ENCODE measurements around the gene ZNF226.
"Not testable (repeated sequence)": the region's sequence is repeated elsewhere in the genome, so short reads cannot be mapped to it uniquely, and the experiment has no call there.

ZNF226 gene

GRCh38 chr19:44164673-44165512, at the start of gene ZNF226:
Gene ZNF226, plus strand, starts transcription at chr19:44165100. Its CDS starts 4,981 bp downstream, at chr19:44170081.
- DNase-seq = peak; percentile 89

GRCh38 chr19:44121162-44121561, 43.7 kb upstream of the ZNF226 start:
- DNase-seq = not testable (repeated sequence)

GRCh38 chr19:44131955-44132354, 32.9 kb upstream of the ZNF226 start:
- no peak for DNase-seq

DNA sequence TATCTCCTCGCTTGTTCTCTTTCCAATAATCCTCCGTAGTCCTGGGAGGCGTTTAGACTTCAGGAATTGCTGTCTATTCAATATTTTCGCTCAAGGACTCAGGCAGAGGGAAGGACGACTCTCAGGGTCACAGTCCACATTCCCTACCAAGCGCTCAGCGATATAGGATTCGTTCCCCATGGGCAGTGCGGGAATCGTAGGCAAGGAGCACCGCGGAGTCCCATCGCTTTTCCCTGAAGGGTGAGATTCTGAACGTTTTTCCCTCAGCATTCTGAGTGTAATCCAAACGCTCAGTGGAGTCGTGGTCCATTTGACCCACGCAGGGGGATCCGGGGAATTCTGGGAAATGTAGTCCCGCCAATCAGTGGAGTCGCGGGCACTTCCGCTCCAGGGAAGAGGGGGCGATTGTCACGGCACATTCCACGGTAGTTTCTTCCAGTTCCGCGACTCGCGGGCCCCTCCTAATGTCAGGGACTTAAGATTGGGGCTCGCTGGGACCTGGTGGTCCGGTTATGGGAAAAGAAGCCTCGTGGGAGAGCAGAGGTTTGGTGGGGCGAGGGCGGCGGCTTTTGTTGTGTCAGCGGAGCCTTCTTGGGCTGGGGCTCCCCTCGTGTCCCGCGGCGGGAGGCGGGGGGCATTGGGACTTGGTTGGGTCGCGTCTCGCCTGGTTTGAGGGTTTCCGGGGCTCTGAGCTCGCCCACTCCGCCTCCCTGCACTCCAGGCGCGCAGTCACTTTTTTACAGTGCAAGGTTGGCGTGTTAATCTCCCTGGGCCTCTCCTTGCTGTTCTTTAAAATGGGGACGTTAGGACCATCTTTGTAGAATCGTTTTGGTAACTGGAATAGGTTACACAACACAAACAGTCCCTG, 23.5 kb upstream of the ZNF226 start, which contains the start of gene ZNF234:
ZNF234 (plus strand) TSS at position 364 of the 868 bp plus-strand sequence. CDS start 3,079 bp downstream, outside the sequence.
- DNase-seq = no peak

DNA sequence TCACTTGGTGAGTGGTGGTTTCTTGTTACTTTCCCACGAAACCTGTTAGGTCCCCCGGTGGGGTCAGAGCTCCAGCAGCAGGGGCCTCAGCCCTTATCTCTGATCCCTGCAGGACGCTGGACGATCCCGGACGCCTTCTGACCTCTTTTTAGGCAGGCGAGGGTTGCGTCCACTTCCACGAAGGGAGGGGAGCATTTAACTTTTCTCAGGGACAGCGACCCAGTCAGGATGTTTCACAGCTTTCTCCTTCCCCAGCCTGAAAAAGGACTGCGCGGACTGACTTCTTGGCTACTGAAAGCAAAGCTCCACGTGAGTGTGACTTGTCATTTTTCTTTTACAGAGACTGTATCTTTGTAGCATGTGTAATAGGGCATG, 22.9 kb upstream of the ZNF226 start:
- no peak for DNase-seq

DNA sequence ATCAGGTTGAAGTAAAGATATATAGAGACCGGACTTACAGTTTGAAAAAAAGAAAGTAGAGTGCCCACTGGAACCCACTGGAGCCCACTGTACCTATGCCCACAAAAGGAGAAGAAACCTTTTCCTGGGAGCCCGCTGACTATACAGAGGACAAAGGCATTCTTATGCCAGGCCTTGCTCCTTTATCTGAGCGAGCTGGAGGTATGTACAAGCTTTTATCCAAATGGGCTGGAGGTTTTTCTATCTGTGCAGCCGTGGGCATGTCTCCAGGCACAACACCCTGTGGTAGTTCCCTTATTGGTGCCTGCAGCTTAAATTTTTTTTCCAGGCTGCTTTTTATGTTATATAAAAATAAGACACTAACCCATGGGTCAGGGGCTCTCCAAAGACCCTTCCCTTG, 15.1 kb upstream of the ZNF226 start:
- DNase-seq = no peak

- DNase-seq = no peak
These were observed 13.4 kb upstream of the ZNF226 start for GRCh38 chr19:44151491-44151890.

DNA sequence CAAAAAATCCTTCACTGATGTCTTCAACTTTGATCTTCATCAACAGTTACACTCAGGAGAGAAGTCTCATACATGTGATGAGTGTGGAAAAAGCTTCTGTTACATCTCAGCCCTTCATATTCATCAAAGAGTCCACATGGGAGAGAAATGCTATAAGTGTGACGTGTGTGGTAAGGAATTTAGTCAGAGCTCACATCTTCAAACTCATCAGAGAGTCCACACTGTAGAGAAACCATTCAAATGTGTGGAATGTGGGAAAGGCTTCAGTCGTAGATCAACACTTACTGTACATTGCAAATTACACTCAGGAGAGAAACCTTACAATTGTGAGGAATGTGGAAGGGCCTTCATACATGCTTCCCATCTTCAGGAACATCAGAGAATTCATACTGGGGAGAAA, 8.4 kb upstream of the ZNF226 start:
- no peak for DNase-seq

DNA sequence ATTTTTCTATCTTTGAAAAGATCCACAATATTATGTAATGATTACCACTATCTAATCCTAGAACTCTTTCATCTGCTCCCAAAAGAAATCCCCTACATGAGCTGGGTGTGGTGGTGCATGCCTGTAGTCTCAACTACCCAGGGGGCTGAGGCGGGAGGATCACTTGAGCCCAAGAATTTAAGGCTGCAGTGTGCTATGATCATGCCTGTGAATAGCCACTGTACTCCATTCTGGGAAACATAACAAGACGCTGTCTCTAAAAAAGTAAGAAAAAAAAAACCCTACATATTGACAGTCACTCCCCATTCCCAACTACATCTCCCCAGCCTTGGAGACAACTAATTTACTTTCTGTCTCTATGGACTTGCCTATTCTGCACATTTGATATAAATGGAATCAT, 1.1 kb upstream of the ZNF226 start:
- DNase-seq = no peak

- no peak for DNase-seq
These were observed 600 bp upstream of the ZNF226 start for GRCh38 chr19:44164327-44164672.

- not testable (repeated sequence) for DNase-seq
These were observed 5.8 kb downstream of the ZNF226 start for GRCh38 chr19:44170660-44171059.

- no peak for DNase-seq
These were observed 11.7 kb downstream of the ZNF226 start for GRCh38 chr19:44176590-44176989.

- DNase-seq = no peak
These were observed 16.1 kb downstream of the ZNF226 start for GRCh38 chr19:44180968-44181367.

DNA sequence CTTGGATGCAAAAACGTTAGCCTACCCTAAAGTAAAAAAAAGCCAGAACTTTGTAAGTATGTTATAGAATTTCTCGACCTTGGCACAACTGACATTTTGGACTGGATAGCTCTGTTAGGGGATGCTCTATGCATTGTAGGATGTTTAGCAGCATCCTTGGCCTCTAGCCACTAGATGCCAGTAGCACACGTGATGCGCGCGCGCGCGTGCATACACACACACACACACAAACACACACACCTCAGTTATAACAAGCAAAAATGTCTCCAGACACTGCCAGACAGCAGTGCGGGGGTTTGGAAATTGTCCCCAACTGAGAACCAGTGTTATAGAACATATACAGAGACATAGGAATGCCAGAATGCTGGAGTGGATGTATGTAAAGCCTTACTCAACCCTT, 17.2 kb downstream of the ZNF226 start:
- DNase-seq = no peak

DNA sequence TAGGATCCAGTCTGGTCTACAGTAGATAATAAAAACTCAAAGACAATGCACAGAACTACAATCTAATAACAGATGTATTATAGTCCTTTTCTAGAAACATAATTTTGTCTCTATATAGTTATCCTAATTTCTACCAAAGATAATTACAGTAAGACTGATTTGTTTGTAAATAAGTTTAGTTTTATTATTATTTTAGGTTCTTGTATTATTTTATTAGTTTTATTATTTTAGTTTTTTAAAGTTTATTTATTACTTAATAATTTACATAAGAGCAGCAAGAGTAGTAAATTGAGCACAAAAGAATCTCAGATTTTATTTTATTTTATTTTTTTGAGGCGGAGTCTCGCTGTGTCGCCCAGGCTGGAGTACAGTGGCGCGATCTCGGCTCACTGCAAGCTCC, 25.1 kb downstream of the ZNF226 start:
- DNase-seq = no peak

DNA sequence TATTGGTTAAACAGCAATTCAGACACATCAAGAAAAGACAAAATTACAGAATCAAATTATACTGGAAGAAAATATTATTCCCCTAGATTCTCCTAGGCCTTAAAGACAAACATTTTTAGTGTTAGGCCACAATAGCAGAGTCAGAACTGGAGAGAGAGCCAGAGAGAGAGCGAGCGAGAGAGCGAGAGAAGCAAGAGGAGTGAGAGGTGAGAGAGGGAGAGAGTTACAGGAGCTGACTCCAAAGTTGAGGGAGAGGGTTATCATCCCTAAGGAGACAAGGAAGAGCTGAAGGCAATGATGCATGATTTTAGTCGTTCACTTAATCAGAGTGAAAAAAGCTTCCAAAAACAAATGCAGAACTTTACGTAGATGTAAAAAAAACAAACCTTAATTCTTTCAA, 27.2 kb downstream of the ZNF226 start:
- no peak for DNase-seq

DNA sequence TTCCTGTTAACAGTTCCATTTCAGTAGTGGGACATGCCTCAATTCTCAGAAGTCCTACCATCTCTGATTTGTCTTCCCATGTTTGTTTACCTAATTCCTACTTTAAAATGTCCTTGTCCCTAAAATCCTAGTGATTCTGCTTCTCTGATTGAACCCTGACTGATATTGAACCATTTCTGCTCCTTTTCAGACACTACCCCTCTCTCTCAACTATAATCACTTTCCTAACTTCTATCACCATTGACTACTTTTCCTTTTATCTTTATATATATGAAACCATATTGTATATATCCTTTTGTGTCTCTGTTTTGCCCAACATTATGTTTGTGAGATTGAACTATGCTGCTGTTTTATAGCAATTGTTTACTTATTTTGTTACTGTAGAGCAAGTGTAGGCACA, 31.9 kb downstream of the ZNF226 start:
- no peak for DNase-seq

DNA sequence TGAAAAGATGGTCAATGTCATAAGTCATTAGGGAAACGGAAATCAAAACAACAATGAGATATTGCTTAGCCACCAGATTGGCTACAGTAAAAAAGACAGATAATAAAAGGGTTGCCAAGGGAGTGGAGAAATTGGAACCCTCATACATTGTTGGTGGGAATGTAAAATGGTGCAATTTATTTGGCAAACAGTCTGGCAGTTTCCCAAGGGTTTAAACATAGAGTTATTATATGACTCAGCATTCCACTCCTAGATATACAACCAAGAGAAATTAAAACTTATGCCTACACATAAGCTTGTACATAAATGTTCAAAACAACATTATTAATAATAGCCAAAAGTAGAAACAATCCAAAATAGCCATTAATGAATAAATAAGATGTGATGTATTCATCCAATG, 37.6 kb downstream of the ZNF226 start:
- DNase-seq = peak; percentile 11

- DNase-seq = no peak
These were observed 38.1 kb downstream of the ZNF226 start for GRCh38 chr19:44202974-44203373.

GRCh38 chr19:44203877-44204276, 39.0 kb downstream of the ZNF226 start:
- not testable (repeated sequence) for DNase-seq

- no peak for DNase-seq
These were observed 39.9 kb downstream of the ZNF226 start for GRCh38 chr19:44204772-44205171.

GRCh38 chr19:44207126-44207803, 42.4 kb downstream of the ZNF226 start:
- peak; percentile 71 for DNase-seq

DNA sequence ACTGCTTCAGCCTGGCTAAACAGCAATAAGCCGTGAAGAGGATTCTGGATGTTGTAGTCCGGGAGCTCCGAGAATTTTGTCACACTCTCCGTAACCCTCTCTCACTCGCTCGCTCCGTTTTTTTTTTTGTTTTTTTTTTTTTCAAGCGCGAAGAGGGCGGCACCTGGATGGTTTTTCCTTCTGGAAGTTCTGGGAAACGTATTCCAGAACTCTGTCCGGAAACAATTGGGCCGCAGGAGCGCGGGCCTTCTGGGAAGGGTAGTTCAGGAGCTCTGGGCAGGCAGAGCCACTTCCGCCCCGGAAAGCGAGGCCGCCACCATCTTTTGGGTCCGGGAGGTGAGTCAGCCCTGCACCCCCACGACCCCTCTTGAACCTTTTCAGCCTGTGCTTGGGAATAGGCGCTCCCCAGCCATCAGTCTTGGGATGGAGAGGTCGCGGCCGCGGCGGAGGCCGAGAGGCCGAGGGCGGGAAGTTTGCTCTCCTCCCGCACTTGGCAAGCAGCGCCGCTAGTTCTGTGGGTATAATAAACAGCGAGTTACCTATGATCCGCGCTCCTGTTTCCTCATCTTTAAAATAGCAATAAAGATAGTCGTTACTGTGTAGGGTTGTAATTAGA, 47.5 kb downstream of the ZNF226 start, which contains the start of gene ZNF227:
ZNF227 (plus strand) TSS at position 283 of the 616 bp plus-strand sequence. CDS start 5,261 bp downstream, outside the sequence.
- peak; percentile 44 for DNase-seq
